OCI-LY1 (cell line): ENCODE measurements around the gene EMILIN1.

Experiments
- H2AFZ ChIP-seq: fragments of 200-600 bp; sonication (generic), shearing (Covaris generic); 2 replicates; pipeline ENCODE4 v1.6.0; 2014; ENCODE audit warnings: antibody characterized with exemption, mild to moderate bottlenecking, low read length
- H3F3A ChIP-seq: fragments of 200-600 bp; sonication (generic), shearing (Covaris generic); 2 replicates; pipeline ENCODE4 v1.6.0; 2014; ENCODE audit warnings: mild to moderate bottlenecking, antibody characterized with exemption, low read length, moderate library complexity; ENCODE audit not compliant: insufficient read depth
- H3K27ac ChIP-seq: fragments of 200-600 bp; sonication (generic); 2 replicates; pipeline ENCODE4 v1.5.1; 2014; ENCODE audit warnings: low read length, mixed run types, mild to moderate bottlenecking, low read depth; ENCODE audit not compliant: poor library complexity, severe bottlenecking
- H3K27me3 ChIP-seq: fragments of 200-600 bp; sonication (generic); 2 replicates; pipeline ENCODE4 v1.6.0; 2014; ENCODE audit warnings: antibody characterized with exemption, mild to moderate bottlenecking, low read length, moderate library complexity; ENCODE audit not compliant: insufficient read depth
- H3K36me3 ChIP-seq: fragments of 200-600 bp; sonication (generic); 2 replicates; pipeline ENCODE4 v1.6.1; 2014; ENCODE audit warnings: mild to moderate bottlenecking, antibody characterized with exemption, low read length, moderate library complexity, mixed read lengths; ENCODE audit not compliant: insufficient read depth
- H3K4me1 ChIP-seq: fragments of 200-600 bp; sonication (generic); 2 replicates; pipeline ENCODE4 v1.5.1; 2014; ENCODE audit warnings: mild to moderate bottlenecking, low read length, moderate library complexity; ENCODE audit not compliant: insufficient read depth, severe bottlenecking
- H3K4me2 ChIP-seq: fragments of 200-600 bp; sonication (generic), shearing (Covaris generic); 2 replicates; pipeline ENCODE4 v1.6.1; 2014; ENCODE audit warnings: low read length
- H3K4me3 ChIP-seq: fragments of 200-600 bp; sonication (generic); 2 replicates; pipeline ENCODE4 v1.5.1; 2014; ENCODE audit warnings: low read length, low read depth, mild to moderate bottlenecking, mixed read lengths; ENCODE audit not compliant: poor library complexity, severe bottlenecking
- H3K79me2 ChIP-seq: fragments of 200-600 bp; shearing (Covaris generic); 2 replicates; pipeline ENCODE4 v1.6.1; 2016; ENCODE audit warnings: mixed run types, low read length, mixed read lengths; ENCODE audit not compliant: insufficient read depth
- H3K9ac ChIP-seq: fragments of 200-600 bp; sonication (generic), shearing (Covaris generic); 2 replicates; pipeline ENCODE4 v1.6.1; 2014; ENCODE audit warnings: mild to moderate bottlenecking, low read length, mixed read lengths
- H3K9me2 ChIP-seq: fragments of 200-600 bp; sonication (generic), shearing (Covaris generic); 2 replicates; pipeline ENCODE4 v1.6.1; 2014; ENCODE audit warnings: low read depth, mild to moderate bottlenecking, low read length, mixed read lengths
- H3K9me3 ChIP-seq: fragments of 200-600 bp; shearing (Covaris generic); 2 replicates; pipeline ENCODE4 v1.6.1; 2014; ENCODE audit warnings: low read length, mixed read lengths
- H4K20me1 ChIP-seq: fragments of 200-600 bp; sonication (generic), shearing (Covaris generic); 2 replicates; pipeline ENCODE4 v1.6.0; 2016; ENCODE audit warnings: mild to moderate bottlenecking, low read length; ENCODE audit not compliant: insufficient read depth
- CTCF ChIP-seq: fragments of 200-600 bp; sonication (generic), shearing (Covaris generic); IDR thresholded peaks from 2 replicates; pipeline ENCODE4 v1.5.1; 2017; ENCODE audit warnings: mild to moderate bottlenecking, antibody characterized with exemption, low read length, moderate library complexity, mixed read lengths
- EZH2 ChIP-seq: fragments of 200-600 bp; sonication (generic), shearing (Covaris generic); IDR thresholded peaks from 2 replicates; pipeline ENCODE4 v1.8.0; 2017; ENCODE audit warnings: borderline replicate concordance, mixed run types, mild to moderate bottlenecking, antibody characterized with exemption, low read length, moderate library complexity, mixed read lengths

Gene EMILIN1

GRCh38 chr2:27078267-27079194, at the start of gene EMILIN1:
Gene EMILIN1, plus strand, starts transcription at chr2:27078615. Its CDS starts 451 bp downstream, at chr2:27079066.
- Histone ChIP-seq H4K20me1 (no peaks in the 10 kb centered on the region), H3K27me3 (no peaks in the 10 kb centered on the region; the same call in 1 of the 2 replicates), H3K9ac (no peak within 1 kb of the TSS), H3K36me3 (no peaks in the 10 kb centered on the region), H3K9me2 (no peaks in the 10 kb centered on the region), H2AFZ (no peak within 1 kb of the TSS), H3K9me3 (no peaks in the 10 kb centered on the region), H3K79me2 (no peaks in the 10 kb centered on the region), H3F3A (no peaks in the 10 kb centered on the region), H3K4me1 (peaks cover 37% of the 10 kb centered on the region), H3K4me2 (no peak within 1 kb of the TSS), H3K27ac (no peak within 1 kb of the TSS), H3K4me3 (no peak within 1 kb of the TSS)
- no peak for TF ChIP-seq EZH2
- no peak for TF ChIP-seq CTCF

- no peak overlapping the region for H3K4me2 ChIP-seq
- H3K4me3 ChIP-seq = no peak overlapping the region
- no peaks in the 10 kb centered on the region for H3K27me3 ChIP-seq
Observed at GRCh38 chr2:27029051-27029450, 49.4 kb upstream of the EMILIN1 start.

More at GRCh38 chr2:27029051-27029450, 49.4 kb upstream of the EMILIN1 start:
- Histone ChIP-seq H3K9ac (no peak overlapping the region), H3K4me1 (peaks cover 12% of the 10 kb centered on the region), H3K9me2 (no peaks in the 10 kb centered on the region), H3K9me3 (no peaks in the 10 kb centered on the region), H3F3A (no peaks in the 10 kb centered on the region), H3K79me2 (0 out of 2 replicates have a peak, but pooled peaks cover 6% of the 10 kb centered on the region), H4K20me1 (no peaks in the 10 kb centered on the region), H3K36me3 (no peaks in the 10 kb centered on the region), H2AFZ (no peak overlapping the region), H3K27ac (no peak overlapping the region)
- TF ChIP-seq EZH2 = no peak
- no peak for TF ChIP-seq CTCF
